AG08396 (cell line): ENCODE results near the gene MR1.
A peak's percentile ranks its signal among the peaks of the same experiment; 100 is the strongest.

Source experiments
- DNase-seq: peaks from one replicate; pipeline ENCODE4 v3.0.0; 2012; ENCODE audit warnings: low spot score, mixed read lengths

MR1 gene

GRCh38 chr1:181033799-181034451 is at the start of gene MR1:
TSS of gene MR1 (plus strand) at chr1:181033983. CDS start at chr1:181034008, 25 bp downstream.
- peak; percentile 84 for DNase-seq

GRCh38 chr1:180988253-180988752 is 45.5 kb upstream of the MR1 start:
- no peak for DNase-seq

GRCh38 chr1:180994262-180994661 is 39.5 kb upstream of the MR1 start:
- DNase-seq = no peak

- no peak for DNase-seq
Measured at GRCh38 chr1:180997843-180998504, 35.8 kb upstream of the MR1 start.

GRCh38 chr1:181001091-181001780 is 32.5 kb upstream of the MR1 start:
- no peak for DNase-seq

GRCh38 chr1:181002582-181003172 is 31.1 kb upstream of the MR1 start:
- DNase-seq = no peak

GRCh38 chr1:181010789-181011188 is 23.0 kb upstream of the MR1 start:
- peak; percentile 64 for DNase-seq

- DNase-seq = no peak
Measured at GRCh38 chr1:181011301-181012202, 22.2 kb upstream of the MR1 start.

GRCh38 chr1:181012203-181012745 is 21.5 kb upstream of the MR1 start:
- DNase-seq = no peak

GRCh38 chr1:181013144-181013543 is 20.6 kb upstream of the MR1 start:
- DNase-seq = no peak

- DNase-seq = no peak
Measured at GRCh38 chr1:181014477-181015250, 19.1 kb upstream of the MR1 start.

GRCh38 chr1:181015251-181015615 is 18.6 kb upstream of the MR1 start:
- DNase-seq = no peak

GRCh38 chr1:181016563-181016962 is 17.2 kb upstream of the MR1 start:
- DNase-seq = no peak

GRCh38 chr1:181018901-181019681 is 14.7 kb upstream of the MR1 start:
- no peak for DNase-seq

GRCh38 chr1:181021159-181021558 is 12.6 kb upstream of the MR1 start:
- no peak for DNase-seq

- DNase-seq = peak; percentile 77
Measured at GRCh38 chr1:181021811-181022434, 11.9 kb upstream of the MR1 start.

GRCh38 chr1:181023265-181024057 is 10.3 kb upstream of the MR1 start:
- no peak for DNase-seq

GRCh38 chr1:181028196-181028595 is 5.6 kb upstream of the MR1 start:
- peak; percentile 51 for DNase-seq
